Colonic mucosa (tissue), 4 donors: ENCODE results near the gene MTPN. TPM values are rescaled to one million over a fixed set of nuclear protein-coding genes. Genes with fewer than 3 reads are reported as not detected.

Experiments
- DNase-seq: peaks from one replicate; pipeline ENCODE4 v3.0.0-alpha.2; 2020
- H3K27ac ChIP-seq: fragments of 200-600 bp; one replicate; pipeline ENCODE4 v1.8.0; 2021
- H3K27me3 ChIP-seq: fragments of 200-600 bp; one replicate; pipeline ENCODE4 v1.8.0; 2021
- H3K36me3 ChIP-seq: fragments of 200-600 bp; one replicate; pipeline ENCODE4 v1.8.0; 2021
- H3K4me1 ChIP-seq: fragments of 200-600 bp; one replicate; pipeline ENCODE4 v1.8.0; 2021; ENCODE audit warnings: mild to moderate bottlenecking
- H3K4me3 ChIP-seq: fragments of 200-600 bp; one replicate; pipeline ENCODE4 v1.8.0; 2021
- H3K9ac ChIP-seq, 2 donors: one replicate each; pipeline ENCODE4 v1.7.0; 2013; ENCODE audit warnings: control low read depth in 2 of 2, low read depth in 2 of 2, low read length in 2 of 2
- H3K9me3 ChIP-seq: fragments of 200-600 bp; one replicate; pipeline ENCODE4 v1.8.0; 2021
- CTCF ChIP-seq: fragments of 200-600 bp; IDR thresholded peaks from one replicate; pipeline ENCODE4 v1.8.0; 2022; ENCODE audit warnings: antibody characterized with exemption, mild to moderate bottlenecking
- intact Hi-C: fragments of 100-400 bp; cut with DNase I; formaldehyde crosslinking; loops from one replicate; pipeline ENCODE4 v1.14.1; 2022
- total RNA-seq, 2 donors: library from RNA; stranded (reverse); fragmentation: NEBNext Ultra II Directional in 1 of 2; extraction: Animal tissue kit (Norgen Biotek cat#: 25700) in 1 of 2; gene quantifications; one replicate each; pipeline ENCODE4 v1.2.1, GENCODE V29; 2021
- donor health status: healthy.
- donor health status: DM: no; HTN: no; CAD: no.
- donor health status: DM: no; HTN: no; CAD: no.

MTPN gene
- total RNA-seq, 2 donors from 2014 or later: 101 to 109 TPM

GRCh38 chr7:135946289-135947055 is 30.7 kb downstream of the MTPN start:
- H3K9me3 ChIP-seq: no peaks in the 10 kb centered on the region
- H3K4me3 ChIP-seq: no peak overlapping the region
- intact Hi-C loops: no loop called here
- H3K27ac ChIP-seq: no peak overlapping the region
- no peaks in the 10 kb centered on the region for H3K4me1 ChIP-seq
- H3K36me3 ChIP-seq: no peaks in the 10 kb centered on the region
- no peak for DNase-seq
- no peaks in the 10 kb centered on the region for H3K27me3 ChIP-seq
- TF ChIP-seq CTCF: no peak
- H3K9ac ChIP-seq: no peak overlapping the region

- no peak for DNase-seq
- intact Hi-C loops: no loop called here
Measured at GRCh38 chr7:135944753-135945152, 32.4 kb downstream of the MTPN start.

GRCh38 chr7:135943134-135943879 is 33.9 kb downstream of the MTPN start:
- Histone ChIP-seq H3K4me3 (no peak overlapping the region), H3K9me3 (no peaks in the 10 kb centered on the region), H3K27ac (no peak overlapping the region), H3K4me1 (no peaks in the 10 kb centered on the region), H3K9ac (no peak overlapping the region), H3K27me3 (no peaks in the 10 kb centered on the region), H3K36me3 (no peaks in the 10 kb centered on the region)
- intact Hi-C loops: no loop called here
- no peak for TF ChIP-seq CTCF
- no peak for DNase-seq

More at GRCh38 chr7:135944753-135945152, 32.4 kb downstream of the MTPN start:
- H3K27me3 ChIP-seq: no peaks in the 10 kb centered on the region
- H3K9ac ChIP-seq: no peak overlapping the region
- no peaks in the 10 kb centered on the region for H3K36me3 ChIP-seq
- H3K4me3 ChIP-seq: no peak overlapping the region
- H3K9me3 ChIP-seq: no peaks in the 10 kb centered on the region
- H3K4me1 ChIP-seq: no peaks in the 10 kb centered on the region
- TF ChIP-seq CTCF: no peak
- no peak overlapping the region for H3K27ac ChIP-seq

GRCh38 chr7:135942614-135943013 is 34.5 kb downstream of the MTPN start:
- H3K4me1 ChIP-seq: no peaks in the 10 kb centered on the region
- no peak overlapping the region for H3K27ac ChIP-seq
- H3K27me3 ChIP-seq: no peaks in the 10 kb centered on the region
- intact Hi-C loops: no loop called here
- H3K36me3 ChIP-seq: no peaks in the 10 kb centered on the region
- no peak overlapping the region for H3K9ac ChIP-seq
- no peak for TF ChIP-seq CTCF
- no peaks in the 10 kb centered on the region for H3K9me3 ChIP-seq
- no peak overlapping the region for H3K4me3 ChIP-seq
- DNase-seq: no peak

GRCh38 chr7:135940077-135941075 is 36.8 kb downstream of the MTPN start:
- Histone ChIP-seq H3K4me3 (no peak overlapping the region), H3K36me3 (no peaks in the 10 kb centered on the region), H3K9ac (no peak overlapping the region), H3K27me3 (no peaks in the 10 kb centered on the region), H3K27ac (no peak overlapping the region), H3K9me3 (no peaks in the 10 kb centered on the region), H3K4me1 (no peaks in the 10 kb centered on the region)
- DNase-seq: no peak
- intact Hi-C loops: no loop called here
- TF ChIP-seq CTCF: no peak
